ENCODE data around the gene MAP2K7.

- TF ChIP-seq POLR2A (IDR thresholded peaks at IDR 0.05): no peak
- no peak for TF ChIP-seq EP300 (IDR thresholded peaks at IDR 0.05)
- no peak for TF ChIP-seq CTCF (IDR thresholded peaks at IDR 0.05)
Measured at GRCh38 chr19:7922836-7923195, 19.1 kb downstream of the MAP2K7 start.
